Skin of body (tissue), 2 donors: ENCODE data around the gene TAGLN2. TPM values are rescaled to one million over a fixed set of nuclear protein-coding genes. Genes with fewer than 3 reads are reported as not detected.

Source experiments
- DNase-seq: peaks from one replicate; lab custom pipeline; 2025; lab: John Stamatoyannopoulos, UW
- total RNA-seq: library from RNA; depleted of rRNA; stranded (reverse); fragments of >200 nt; gene quantifications from one replicate; pipeline ENCODE4 v1.2.3, GENCODE V29; 2014

TAGLN2 gene
- total RNA-seq, 1 donor from 2014 or later: 145 TPM

DNA sequence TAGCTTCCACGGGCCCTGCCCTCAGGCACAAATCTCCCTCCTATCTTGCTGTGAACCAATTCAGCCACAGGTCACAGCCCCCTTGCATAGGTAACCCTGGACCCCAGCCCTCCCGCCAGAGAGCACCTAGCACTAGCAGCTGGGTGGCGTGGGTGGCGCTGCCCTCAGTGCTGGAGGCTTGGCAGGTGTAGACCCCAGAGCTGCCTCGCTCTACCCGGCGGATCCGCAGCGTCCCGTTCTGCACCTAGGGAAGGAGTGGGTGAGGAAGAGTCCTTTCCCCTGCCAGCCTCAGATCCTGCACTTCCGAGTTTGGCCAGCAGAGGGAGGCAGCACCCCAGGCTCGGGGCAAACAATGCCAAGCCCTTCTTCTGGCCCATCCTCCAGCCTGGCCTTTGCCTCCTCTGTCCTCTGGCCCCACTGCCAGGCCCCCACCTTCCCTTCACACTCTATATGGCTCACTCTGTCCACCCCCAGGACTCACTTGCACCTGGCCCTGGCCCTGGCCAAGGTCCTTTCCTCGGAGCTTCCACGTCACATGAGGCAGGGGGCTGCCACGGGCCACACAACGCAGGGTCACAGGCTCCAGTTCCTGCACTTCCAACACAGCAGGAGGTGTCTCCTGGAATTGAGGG, 11.1 kb upstream of the TAGLN2 start:
- DNase-seq: no peak

DNA sequence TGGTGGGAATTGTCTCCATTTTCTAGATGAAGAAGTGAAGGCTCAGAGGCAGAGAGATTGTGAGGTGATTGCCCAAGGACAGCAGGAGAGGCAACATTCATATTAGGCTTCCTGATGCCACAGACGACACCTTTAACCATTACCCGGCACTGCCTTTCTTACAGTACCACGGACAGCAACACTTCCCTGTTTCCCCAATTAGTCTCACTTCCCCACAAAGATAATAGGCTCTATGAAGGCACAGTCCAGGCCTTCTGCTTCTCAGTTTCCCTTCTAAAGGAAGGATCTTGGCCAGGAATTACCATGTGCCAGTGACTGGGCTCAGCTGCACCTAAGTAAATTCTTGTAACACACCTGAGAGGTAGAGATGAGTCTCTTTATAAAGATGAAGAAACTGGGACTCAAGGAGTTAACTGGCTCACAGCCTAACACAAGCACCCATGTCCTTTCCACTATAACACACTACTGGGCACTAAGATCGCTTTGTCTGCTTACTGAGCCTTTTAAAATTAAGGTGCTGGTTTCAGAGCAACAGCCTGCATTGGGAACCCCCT, 10.5 kb upstream of the TAGLN2 start:
- DNase-seq: peak; percentile 8

DNA sequence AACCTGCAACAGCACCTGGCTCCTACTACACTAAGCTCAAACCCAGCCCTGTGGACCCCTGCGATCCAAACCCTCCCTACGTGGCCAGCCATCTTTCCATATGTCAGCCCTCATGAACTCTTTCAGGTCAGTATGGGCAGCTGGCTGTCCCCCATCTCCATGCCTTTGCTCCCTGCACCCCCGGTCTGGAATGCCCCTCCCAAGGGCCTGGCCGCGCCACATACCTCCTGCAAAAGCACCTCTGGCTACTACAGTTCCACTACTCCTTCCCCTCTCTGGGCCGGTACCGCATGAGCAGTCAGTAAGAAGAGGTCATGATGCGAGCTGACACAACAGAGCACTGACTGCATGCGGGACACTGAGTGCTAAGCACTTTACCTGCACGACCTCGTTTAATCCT, 10.0 kb upstream of the TAGLN2 start:
- no peak for DNase-seq

DNA sequence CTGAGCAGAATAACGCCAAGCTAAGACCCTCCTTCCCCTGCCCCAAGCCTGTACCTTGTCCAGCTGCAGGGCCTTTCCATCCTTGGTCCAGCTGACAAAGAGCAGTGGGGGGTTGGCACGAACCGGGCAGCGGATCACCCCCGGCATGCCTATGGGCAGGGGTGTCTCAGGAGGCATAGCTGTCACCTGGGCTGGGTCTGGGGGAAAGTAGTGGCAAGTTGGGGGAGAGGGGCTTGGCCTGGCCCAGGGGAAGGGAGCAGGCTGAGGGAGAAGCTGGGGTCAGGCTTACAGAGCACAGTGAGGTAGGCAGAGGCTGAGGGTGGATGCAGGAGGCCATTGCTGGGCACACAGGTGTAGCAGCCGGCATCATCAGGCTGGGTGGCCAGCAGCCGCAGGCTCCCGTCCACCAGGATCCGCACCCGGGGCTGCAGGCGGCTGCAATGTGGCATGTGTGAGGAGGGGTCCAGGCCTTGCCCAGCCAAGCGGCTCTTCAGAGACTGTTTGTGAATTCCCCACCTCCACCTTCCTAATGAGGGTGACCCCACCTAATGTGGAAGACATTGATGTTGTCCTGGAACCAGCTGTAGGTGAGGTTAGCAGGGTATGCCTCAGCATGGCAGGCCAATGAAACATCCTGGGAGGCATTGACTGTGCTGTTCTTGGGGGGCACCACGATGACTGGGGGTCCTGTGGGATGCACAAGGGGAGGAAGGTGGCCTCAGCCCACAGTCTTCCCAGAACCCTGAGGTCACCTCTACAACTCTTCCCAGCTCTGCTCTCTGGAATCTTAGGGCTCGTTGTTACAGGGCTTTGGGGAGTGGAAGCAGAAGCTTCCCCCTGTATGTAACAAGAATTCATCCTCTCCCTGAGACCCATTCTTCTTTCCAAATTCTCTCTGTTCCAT, 9.1 kb upstream of the TAGLN2 start:
- no peak for DNase-seq

DNA sequence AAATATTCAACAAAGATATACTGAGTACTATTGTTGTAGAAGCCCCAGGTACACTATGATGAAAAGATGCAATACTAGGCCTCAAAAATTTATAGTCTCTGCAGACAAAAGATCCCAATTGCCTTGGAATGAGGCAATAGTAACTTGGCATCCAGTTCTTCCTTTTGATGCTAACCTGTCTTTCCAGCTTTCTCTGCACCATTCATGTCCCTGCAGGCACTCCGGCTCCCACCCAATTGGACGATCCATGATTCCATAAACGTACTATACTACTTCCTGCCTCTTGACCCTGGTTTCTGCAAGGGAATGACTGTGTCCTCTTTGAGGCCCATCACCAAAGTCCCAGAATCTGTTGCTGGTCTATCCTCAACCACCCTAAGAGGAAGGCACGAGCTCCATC, 8.0 kb upstream of the TAGLN2 start:
- peak; percentile 19 for DNase-seq

DNA sequence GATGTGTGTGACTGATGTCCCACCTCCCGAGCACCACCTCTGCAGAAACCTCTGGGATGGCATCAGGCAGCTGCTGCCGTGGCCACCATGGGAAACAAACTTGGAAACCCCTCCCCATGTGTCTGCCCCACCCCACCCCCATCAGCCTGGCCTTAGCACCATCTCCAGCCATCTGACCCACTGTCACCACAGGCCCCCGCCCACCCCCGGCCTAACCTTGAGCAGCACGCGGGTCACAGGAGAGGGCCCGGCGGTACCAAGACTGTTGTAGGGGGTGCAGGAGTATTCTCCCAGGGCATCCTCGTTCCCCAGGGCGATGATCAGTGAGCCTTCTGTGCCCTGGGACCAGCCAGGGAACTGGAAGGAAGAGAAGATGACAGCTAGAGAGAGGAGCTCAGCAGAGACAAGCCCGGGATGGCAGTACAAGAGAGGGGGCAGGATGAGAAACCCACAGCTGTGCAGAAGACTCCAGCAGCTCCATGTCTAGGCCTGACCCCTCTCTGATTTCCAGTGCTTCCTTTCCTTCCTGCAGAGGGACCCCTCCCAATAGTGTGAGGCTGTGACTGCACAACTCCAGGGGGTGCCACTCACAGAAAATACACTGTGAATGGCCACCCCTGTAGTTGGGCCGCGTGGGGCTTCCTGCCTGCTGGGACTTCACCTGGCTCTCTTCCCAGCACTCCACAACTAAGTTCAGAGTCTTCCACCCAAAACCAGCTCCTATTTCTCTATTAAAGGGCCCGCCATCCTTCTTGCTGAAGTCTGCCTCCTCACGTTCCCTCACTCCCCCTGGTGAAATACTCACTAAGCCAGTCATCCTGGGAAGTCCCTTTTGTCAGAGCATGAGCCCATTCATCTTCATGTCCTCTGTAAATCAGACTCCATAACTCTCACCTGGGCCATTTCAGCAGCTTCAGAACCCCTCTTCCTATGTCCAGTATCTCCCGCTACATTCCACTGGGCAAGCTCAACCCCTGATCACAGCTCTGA, 7.3 kb upstream of the TAGLN2 start:
- no peak for DNase-seq

DNA sequence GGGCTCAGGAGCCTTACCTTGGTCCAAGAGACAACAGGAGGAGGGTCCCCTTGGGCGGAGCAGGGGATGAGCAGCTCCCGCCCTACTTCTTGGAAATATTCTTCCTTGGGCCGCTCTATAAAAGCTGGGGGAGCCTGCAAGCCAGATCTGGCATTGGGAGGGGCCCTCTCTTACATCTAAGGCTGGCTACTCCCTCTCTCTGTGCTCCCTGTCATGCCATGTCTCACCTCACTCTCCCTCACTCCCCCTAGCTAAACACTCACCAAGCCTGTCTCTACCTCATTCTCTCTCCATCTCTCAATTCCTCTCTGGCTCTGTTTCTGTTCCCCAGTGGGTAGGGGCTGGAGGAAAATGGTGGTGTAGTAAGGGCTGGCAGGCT, 6.5 kb upstream of the TAGLN2 start:
- DNase-seq: no peak

DNA sequence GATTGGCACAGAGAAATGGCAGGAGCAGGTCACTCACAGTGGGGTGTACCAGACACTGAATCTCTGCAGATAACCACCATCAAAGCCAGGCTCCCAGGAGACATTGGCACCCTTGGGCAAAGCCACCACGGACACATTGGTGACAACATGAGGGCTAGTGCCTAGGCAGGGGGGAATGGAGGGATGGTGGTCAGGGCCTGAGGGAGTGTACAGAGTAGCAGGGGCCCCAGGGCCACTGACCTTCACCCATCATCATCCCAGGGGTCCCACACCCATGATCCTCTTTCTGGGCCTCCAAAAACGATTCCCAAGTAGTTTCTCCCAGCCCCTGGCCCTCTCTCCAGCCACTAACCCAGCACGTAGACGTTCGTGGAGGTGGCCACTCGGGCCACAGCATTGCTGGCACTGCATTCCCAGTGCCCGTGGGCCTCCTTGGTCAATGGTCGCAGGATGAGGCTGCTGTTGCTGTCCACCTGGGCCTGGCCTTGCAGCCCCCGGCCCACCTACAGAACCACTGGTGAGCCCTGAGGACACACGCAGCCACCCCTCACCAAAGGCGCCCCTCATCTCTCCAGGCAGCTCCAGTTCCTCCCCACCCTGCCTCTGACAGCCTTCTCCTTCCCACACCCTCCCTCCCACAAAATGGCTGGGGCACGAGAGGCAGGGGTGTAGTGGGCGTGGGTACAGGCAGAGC, 5.9 kb upstream of the TAGLN2 start:
- DNase-seq: no peak

DNA sequence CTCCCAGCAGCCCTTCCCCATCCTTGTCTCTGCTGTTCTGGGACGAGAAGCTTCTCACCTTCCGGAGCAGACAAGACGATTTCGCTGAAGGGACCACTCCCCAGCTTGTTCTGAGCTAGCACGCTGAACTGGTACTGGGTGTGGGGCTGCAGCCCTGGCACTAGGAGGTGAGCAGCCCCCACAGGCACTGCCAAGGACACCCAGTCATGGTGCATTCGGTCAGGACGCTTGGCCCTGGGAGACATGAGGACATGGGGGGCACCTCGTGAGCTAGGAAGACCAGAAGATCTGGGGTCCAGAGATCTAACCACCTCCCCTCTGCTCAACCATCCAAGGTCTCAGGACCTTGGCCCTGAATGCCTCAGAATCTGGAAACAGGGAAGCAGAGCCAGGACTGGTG, 5.3 kb upstream of the TAGLN2 start:
- DNase-seq: no peak

DNA sequence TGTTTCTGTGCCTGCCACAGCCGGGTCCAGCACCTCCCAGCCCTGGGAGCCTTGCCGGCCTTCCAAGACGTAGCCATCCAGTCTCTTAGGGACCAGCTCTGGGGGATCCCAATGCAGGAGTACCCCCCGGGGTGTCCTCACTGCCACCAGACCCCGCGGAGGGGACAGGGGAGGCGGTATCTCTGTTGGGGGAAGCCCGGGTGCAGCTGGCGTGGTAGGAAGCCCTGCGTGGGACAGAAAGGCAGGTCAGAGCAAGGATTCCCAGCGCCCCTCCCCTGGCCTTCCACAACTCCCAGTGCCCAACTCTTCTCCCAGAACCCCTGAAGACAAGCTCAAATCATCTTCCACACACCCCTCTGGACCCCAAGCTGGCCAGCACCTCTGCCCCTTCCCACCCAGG, 4.9 kb upstream of the TAGLN2 start:
- no peak for DNase-seq

DNA sequence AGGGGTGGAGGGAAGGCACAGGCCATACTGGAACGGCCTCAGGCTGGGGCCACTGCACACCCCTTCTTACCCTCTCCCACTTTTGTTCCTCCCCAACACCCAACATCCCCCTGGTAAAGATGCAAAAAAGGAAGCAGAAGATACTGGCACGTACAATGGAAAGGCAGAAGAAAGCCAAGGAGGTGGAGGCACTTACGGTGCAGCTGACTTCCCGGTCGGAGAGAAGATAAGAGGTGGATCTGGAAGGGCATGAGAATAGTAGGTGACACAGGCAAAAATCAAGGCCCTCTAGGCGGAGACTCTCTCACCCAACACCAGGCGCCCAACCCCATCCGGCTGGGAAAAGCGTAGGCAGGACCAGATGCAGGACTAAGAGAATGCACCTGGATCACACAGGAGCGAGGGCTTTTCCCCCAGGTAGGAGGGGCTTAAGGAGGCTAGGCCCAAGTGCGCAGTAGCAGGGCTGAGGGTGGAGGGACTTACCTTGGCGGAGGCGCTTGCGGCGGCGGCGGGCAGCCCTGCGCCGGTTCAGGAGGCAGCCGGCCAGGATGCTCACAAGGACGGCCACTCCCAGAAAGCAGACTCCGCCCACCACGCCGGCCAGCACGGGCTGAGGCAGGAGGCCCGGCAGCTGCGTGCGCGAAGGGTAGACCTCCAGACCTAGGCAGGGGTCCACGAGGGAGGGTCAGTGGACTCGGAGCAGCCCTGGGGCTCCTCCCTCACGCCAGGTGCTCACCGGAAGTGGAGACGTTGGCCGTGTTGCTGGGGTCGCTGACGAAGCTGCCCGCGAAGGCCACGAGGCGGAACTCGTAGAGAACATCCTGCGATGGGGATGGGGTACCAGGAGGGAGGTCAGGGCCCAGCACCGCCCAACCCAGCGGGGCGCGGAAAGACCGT, 4.1 kb upstream of the TAGLN2 start:
- DNase-seq: no peak

DNA sequence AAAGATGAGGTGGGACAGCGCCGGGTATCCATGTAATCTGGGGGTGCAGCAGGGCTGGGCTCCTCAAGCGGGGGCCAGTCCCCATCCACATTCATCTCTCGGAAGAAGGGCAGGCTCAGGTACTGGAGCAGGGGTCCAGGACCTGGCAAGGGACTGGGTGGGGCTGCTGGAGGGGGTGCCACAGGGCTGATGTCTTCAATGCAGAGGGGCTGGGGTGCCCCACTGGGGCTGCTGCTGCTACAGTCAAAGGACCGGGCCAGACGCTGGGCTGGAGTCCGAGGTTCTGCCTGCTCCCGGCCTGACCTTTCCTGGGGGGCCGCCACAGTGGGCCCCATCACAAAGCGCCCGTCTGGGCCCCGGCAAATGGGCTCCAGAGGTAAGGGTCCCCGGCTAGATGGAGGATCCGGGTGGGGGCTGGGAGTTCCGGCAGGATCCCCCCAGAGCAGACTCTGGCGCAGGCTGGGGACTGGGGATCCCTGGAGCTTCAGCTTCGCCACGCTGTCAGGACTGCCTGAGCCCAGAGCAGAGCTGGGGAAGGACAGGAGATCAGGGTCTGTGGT, 3.3 kb upstream of the TAGLN2 start:
- DNase-seq: no peak

DNA sequence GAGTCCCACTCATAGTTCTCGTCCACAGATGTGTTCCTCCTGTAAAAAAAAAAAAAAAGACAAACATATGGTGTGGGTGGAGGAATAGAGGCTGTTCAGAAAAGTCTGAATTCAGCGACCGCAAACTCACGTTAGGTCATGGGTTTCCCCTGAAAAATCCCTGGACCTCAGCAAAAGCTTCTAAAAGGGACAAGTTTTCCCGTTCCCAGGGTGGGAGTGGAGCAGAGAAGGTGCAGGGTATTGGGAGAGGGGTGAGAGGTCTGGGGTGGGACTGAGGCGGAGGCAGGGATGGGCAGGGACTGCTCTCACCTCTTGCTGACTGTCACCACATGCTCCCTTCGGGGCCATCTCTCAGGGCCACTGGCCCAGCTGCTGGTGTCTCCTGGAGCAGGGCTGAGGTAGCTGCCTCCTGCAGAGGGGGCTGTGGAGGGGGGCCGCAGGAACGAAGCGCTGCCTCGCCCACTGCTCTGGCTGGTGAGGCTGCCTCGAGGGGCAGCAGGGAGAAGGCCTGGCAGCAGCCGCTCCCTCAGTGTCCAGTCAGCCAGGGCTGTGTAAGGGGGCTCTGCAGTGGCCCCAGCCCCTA, 2.6 kb upstream of the TAGLN2 start:
- no peak for DNase-seq

DNA sequence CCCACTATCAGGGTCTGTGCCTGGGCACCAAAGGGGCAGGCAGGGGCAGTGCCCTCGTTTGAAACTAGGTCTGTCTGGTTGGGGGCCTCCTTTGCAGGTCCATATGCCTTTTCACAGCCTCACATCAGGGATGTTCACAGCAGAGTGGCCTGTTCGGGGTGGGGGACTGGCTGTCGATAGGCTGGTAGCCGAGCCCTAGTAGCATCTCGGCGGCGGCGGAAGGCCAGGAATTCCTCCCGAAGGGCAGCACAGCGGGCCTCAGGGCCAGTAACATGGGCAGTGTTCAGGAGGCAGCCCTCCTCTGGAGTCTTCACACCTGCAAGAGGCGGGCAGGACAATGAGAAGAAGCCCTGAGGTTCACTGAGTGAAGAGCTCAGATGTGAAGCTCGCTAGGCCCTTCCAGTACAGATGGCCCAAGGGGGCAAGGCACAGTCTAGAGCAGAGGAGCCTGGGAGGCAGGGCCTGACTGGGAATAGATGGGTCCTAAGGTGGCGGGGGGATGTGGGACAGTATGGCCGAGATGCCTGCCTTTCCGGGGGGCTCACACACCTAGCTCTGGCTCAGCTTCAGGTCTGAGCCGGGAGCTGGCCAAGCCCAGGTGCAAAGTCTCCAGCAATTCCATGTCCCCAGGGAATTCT, 2.0 kb upstream of the TAGLN2 start:
- no peak for DNase-seq

DNA sequence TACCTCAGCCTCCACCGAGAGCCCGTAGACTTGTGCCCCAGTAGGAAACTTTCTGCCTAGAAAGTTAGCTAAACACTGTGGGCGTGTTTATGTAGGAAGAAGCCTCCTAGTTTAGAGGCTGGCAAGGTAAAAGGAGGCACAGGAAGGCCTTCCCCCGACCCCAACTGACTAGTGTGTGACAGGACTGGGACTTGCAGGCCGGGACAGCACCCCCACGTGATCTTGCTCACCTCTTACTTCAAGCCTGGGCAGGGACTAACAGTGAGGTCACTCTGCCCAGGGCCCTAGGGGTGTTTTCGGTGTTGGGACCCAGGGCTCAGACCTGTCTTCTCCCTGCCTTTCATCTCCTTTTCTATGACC, 392 bp upstream of the TAGLN2 start:
- DNase-seq: no peak

DNA sequence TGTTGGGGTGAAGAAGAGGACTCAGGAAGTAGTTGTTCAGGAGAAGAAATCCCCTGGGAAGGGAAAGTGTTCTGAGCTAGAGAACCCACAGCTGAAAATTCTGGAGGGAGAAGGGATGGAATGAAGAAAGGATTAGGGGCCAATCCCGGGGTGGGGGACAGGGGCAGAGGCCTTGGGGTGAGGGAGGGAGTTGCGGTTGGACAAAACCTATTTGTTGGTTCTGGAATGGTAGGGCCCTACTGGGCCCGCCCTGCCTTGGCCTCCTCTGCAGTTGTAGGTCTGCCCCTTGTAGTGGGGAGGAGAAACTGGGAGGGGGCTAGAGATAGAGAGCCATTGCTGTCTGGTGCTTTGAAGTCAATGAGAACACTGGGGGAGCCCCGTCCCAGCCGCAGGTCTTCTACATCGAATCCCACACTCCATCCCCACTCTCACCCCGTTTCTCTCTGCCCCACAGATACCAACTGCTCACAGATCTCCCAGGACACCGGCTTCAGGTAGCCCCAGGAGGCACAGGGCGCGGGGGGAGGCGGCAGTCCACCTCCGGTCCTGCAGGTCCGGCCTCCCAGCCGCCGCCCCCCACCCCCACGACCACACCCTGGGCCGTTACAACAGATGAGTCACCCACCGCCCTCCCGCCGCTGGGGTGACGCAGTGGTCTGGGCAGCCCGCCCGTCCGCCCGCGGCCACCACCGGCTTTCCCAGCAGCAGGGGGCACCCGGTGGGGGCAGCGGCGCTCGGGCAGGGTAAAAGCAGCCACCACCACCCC, 1.1 kb downstream of the TAGLN2 start:
- DNase-seq: peak; percentile 58

DNA sequence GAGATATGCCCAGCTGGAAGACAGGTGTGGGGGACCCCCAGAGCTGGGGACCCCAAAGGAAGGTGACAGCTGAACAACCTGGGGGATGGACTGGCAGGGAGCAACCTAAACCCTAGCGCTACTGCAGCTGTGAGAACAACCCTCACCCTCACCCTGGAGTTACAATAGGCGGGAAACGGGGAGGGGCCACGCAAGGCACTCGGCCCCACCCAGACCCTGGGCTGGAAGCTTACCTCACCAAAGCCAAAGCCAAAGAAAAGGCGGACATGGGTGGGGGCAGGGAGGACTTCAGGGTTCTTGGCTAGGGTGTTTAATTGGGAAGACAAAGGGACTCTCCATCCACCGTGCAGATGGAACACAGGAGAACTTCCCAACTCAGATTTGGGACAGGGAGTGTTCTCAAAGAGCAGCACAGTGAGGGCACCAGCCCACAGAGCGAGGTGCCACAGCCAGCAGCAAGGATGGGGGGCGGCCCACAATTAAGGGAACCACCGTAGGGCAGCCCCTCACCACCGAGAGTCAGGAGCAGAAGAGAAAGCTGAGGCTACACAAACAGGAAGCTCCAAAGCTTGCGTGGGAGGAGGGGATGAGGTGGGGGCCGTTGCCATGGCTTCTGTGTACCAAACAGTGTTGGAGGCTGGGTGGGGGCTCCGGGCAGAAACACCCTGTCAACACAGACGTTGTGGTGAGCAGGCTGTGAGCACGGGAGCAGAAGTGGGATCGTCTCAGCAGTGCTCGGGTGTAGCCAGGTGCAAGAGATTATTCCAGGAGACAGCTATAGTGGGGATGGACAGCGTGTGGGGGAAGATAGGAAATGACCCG, 1.9 kb downstream of the TAGLN2 start:
- DNase-seq: peak; percentile 84
